ENCODE results near the gene UAP1L1.

DNA sequence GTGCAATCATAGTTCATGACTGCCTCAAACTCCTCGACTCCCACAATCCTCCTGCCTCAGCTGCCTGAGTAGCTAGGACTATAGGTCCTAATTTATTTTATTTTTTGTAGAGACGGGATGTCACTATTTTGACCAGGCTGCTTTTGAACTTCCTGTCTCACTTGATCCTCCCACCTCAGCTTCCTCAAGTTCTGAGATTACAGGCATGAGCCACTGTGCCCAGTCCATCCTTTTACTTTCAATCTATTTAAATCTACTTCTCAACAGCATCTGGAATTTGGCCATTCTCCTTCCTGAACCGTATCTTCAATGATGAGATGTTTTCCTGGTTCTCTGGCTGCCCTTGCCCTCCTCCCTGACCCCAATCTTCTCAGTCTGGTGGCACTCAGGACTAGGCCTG lies 49.5 kb downstream of the UAP1L1 start:
- TF ChIP-seq, protein P1, sequence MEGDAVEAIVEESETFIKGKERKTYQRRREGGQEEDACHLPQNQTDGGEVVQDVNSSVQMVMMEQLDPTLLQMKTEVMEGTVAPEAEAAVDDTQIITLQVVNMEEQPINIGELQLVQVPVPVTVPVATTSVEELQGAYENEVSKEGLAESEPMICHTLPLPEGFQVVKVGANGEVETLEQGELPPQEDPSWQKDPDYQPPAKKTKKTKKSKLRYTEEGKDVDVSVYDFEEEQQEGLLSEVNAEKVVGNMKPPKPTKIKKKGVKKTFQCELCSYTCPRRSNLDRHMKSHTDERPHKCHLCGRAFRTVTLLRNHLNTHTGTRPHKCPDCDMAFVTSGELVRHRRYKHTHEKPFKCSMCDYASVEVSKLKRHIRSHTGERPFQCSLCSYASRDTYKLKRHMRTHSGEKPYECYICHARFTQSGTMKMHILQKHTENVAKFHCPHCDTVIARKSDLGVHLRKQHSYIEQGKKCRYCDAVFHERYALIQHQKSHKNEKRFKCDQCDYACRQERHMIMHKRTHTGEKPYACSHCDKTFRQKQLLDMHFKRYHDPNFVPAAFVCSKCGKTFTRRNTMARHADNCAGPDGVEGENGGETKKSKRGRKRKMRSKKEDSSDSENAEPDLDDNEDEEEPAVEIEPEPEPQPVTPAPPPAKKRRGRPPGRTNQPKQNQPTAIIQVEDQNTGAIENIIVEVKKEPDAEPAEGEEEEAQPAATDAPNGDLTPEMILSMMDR (IDR thresholded peaks at IDR 0.05) = no peak
- no peak for TF ChIP-seq POLR2A (IDR thresholded peaks at IDR 0.05)
